GM21737 (cell line): Measurements from ENCODE around the gene RFESD.
"Not testable (repeated sequence)": the region's sequence is repeated elsewhere in the genome, so short reads cannot be mapped to it uniquely, and the experiment has no call there.

Experiments used
- ATAC-seq: cut with Tn5 transposase; IDR thresholded peaks from one replicate; pipeline ENCODE4 v1.9.1; 2021; ENCODE audit warnings: mild to moderate bottlenecking, moderate library complexity; ENCODE audit not compliant: unreplicated experiment

The RFESD gene

DNA sequence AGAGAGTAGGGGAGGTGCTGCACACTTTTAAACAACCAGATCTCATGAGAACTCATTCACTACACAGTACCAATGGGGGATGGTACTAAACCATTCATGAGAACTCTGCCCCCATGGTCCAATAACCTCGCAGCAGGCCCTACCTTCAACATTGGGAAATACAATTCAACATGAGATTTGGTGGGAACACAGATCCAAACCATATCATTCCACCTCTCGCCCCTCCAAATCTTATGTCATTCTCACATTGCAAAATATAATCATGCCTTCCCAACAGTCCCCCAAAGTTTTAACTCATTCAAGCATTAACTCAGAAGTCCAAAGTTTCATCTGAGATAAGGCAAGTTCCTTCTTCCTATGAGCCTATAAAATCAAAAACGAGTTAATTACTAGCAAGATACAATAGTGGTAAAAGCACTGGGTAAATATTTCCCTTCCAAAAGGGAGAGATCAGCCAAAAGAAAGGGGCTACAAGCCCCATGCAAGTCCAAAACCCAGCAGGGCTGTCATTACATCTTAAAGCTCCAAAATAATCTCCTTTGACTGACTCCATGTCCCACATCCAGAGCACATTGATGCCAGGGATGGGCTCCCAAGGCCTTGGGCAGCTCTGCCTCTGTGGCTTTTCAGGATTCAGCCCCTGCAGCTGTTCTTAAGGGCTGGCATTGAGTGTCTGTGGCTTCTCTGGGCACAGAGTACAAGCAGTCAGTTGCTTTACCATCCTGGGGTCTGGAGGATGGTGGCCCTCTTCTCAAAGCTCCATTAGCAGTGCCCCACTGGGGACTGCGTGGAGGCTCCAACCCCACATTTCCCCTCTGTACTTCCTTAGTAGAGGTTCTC is 18.4 kb upstream of the RFESD start:
- ATAC-seq = no peak

DNA sequence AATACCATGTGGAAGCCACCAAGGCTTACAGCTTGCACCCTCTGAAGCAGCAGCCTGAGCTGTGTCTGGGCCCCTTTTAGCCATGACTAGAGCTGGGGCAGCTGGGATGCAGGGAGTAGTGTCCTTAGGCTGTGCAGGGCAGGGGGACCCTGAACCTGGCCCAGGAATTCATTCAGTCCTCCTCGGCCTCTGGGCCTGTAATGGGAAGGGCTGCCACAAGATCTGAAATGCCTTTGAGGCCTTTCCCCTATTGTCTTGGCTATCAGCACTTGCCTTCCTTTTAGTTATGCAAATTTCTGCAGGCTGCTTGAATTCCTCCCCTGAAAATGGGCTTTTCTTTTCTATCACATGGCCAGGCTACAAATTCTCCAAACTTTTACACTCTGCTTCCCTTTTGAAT is 17.6 kb upstream of the RFESD start:
- no peak for ATAC-seq

DNA sequence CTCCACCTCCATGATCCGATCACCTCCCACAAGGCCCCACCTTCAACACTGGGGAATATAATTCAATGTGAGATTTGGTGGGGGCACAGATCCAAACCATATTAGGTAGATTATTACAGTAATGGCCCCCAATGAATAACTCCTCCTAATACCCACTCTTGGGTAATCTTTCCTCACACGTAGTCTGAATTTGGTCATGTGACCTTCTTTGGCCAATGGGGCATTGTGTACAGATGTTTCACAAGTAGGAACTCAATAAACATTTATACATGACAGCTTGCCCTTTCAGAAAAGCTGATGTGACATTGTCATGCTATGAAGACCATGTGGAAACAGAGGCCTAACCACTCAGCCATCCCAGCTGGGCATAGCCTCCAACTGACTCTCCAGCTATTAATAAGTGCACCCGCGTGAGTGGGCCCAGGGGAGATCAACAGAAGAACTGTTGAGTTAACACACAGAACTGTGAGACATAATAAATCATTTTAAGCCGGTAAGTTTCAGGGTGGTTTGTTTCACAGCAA is 16.1 kb upstream of the RFESD start:
- ATAC-seq = no peak

DNA sequence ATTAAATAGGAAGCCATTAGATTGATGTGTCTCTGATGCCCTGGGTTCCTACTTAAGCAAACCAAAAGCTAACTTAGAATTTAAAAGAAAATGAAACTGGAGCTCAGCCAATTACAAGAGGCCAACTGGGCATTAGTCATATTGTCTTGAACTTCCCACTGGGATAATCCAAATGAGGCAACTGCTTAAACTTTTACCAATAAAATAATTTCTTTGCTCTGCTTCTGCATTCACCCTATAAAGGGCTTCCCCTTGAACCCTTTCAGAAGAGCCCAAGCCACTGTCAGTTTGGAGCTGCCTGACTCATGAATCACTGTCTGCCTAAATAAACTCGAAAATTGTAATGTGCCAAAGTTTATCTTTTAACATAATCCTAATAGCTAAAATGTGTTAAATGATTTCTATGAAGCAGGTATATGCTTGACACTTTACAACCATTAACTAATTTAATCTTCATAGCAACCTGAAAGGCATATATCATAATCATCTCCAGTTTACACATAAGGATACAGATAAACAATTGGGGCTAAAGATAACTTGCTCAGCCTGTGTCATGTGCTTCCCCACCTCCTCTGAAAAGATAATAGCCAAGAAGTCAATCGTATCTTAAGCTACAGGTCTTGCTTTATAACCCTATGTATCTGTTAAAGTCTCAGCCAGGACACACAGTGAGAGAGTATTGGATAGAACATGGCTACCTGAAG is 15.2 kb upstream of the RFESD start:
- ATAC-seq = peak; percentile 6

DNA sequence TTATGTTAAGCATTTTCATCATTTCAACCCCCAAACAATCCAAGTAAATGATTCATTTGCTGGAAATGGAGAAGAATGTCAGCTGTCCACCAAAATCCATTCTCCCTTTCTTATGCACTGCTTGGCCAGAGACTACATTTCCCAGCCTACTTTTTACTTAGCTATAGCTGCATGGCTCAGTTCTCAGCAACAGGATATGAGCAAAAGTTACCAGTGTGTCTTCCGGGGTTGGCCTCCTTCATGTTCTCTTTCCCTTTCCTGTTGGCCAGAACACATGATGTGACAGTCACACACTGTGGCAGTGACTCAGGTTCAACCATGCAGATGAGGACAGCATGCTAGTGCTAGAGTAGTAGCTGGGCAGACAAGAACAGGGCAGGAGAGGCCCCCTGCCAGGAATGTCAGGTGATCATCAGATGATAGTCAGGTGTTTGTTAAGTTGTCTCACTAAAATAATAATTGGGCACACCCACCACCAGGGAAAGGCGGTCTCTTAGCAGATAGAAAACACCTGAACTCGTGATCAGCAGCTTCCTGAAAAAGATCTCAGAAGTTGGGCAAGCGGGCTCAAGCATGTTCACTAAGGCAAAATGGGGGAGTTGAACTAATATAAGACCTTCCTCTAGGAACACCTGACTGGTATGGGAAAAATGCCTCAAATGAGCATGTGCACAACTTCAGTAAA is 14.4 kb upstream of the RFESD start:
- peak; percentile 94 for ATAC-seq

DNA sequence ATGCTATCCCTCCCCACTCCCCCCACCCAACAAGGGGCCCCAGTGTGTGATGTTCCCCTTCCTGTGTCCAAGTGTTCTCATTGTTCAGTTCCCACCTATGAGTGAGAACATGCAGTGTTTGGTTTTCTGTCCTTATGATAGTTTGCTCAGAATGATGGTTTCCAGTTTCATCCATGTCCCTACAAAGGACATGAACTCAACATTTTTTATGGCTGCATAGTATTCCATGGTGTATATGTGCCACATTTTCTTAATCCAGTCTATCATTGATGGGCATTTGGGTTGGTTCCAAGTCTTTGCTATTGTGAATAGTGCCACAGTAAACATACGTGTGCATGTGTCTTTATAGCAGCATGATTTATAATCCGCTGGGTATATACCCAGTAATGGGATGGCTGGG is 13.6 kb upstream of the RFESD start:
- ATAC-seq = not testable (repeated sequence)

DNA sequence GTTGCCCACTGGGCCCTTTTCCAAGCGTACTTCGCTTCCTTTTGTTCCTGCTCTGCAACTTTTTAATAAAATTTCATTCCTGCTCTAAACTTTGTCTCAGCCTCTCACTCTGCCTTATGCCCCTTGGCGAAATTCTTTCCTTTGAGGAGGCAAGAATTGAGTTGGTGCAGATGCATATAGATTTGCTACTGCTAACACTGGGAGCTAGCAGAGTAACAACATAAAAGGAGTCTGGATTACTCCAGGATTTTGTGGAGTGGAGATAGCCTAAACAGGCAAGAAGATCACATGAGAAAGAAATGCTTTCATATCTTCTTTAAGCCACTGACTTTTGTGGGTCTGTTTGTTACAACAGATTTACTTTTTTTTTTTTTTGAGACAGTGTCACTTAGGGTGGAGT is 12.9 kb upstream of the RFESD start:
- ATAC-seq = no peak

DNA sequence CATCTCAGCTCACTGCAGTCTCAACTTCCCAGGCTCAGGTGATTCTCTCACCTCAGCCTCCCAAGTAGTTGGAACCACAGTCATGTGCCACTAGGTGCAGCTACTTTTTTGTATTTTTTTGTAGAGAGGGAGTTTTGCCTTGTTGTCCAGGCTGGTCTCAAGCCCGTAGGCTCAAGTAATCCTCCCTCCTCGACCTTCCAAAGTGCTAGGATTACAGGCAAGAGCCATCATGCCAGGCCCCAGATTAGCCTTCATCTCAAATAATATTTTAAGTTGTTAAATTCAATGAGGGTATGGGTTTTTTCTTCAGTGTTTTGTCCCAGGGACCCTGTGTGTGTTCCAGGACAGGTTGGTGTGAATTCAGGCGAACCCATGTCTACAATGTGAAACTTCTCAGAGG is 12.5 kb upstream of the RFESD start:
- ATAC-seq = no peak

DNA sequence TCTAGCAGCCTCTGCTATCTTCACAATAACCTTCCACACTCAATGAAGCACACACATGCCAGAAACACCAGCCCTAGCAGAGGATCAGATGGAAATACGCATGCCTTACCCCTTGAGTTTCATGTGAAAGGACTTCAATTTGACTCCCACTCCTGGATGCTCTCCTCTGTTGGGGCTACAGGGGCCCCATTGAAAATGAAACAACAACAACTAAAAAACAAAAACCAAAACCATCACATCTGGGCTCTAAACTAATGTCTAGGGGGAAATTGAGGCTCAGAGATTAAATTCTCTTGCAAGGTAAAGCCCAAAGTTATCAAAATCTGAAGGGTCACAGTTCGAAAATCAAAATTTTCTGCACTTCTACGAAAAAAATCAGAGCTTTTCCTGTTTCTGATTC is 7.9 kb upstream of the RFESD start:
- ATAC-seq = no peak

DNA sequence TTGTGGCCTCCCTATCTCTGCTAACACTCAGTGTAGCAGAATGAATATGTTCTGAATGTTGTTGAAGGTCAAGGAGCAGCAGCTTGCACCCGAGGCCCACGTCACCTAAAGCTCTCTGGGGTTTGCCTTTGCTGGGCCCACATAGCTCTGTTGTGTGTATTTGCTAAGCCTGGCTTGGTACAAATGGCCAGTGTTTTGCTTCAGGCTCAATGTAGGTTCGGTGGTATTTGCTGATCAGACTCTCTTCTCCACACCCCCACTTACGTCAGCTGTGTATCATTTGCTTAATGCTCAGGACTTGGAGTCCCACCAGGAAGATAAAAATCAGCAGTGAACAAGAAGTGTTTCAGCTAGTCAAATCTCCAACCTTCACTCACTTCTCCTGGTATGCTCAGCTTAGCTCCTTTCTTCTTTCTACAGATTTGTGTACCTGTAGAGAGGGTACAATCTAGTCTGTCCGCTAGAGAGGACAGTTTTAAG is 4.8 kb upstream of the RFESD start:
- ATAC-seq = no peak

DNA sequence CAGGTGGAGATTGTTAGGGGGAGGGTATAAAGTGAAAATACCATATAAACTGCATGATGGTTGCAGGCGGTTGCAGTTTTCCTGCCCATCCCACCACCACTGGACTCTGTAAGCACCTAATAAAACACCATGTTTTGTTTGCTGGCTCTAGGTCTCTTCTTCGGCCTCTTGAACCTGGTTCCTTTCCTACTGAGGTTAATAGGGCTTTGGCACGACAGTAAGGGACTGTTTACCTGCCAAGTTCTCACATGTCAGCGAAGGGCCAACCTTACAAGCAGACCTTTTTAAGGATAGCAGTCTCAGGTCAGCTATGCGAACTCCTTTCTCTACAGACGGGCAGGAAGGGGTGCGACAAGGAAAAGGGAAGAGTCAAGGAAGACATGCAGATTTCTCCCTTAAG is 3.4 kb upstream of the RFESD start:
- no peak for ATAC-seq

DNA sequence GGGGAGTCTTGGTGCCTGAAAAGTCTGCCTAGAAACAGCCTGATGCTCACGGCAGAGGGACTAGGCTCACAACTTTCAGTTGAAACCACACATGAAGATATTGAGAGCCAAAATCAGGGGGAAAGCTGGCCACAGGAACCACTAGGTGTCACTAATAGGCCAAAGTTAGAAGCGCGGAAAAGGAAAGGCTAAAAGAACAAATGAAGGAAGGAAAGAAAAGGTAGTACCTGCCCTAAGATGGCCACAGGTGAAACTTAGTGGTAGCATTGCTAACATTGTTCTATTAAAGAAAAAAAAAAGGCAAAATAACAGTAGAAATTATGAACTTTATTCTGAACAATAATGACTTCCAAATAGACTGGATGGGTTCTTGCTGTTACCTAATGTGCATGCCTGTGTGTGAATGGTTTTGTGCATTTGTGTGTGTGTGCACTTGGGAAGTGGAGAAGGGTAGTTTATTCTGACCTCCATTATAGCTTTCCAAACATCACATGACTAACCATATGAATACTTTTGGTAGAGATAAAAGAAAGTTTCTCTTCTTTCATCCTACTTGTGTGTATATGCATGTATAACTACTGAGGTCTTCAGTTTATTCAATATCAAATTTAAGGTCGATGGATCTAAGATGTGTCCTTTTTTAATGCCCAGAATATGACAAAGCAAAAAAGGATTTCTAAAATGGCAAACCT is 2.1 kb upstream of the RFESD start:
- ATAC-seq = peak; percentile 38

DNA sequence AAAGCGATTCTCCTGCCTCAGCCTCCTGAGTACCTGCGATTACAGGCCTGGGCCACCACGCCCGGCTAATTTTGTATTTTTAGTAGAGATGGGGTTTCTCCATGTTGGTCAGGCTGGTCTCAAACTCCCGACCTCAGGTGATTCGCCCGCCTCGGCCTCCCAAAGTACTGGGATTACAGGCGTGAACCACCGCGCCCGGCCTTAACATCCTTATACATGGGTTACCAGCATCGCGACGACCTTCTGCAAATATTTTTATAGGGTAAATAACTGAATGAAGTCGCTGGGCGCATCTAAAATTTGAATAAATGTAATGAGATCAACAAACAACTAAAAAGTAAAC is 380 bp upstream of the RFESD start:
- ATAC-seq = not testable (repeated sequence)

DNA sequence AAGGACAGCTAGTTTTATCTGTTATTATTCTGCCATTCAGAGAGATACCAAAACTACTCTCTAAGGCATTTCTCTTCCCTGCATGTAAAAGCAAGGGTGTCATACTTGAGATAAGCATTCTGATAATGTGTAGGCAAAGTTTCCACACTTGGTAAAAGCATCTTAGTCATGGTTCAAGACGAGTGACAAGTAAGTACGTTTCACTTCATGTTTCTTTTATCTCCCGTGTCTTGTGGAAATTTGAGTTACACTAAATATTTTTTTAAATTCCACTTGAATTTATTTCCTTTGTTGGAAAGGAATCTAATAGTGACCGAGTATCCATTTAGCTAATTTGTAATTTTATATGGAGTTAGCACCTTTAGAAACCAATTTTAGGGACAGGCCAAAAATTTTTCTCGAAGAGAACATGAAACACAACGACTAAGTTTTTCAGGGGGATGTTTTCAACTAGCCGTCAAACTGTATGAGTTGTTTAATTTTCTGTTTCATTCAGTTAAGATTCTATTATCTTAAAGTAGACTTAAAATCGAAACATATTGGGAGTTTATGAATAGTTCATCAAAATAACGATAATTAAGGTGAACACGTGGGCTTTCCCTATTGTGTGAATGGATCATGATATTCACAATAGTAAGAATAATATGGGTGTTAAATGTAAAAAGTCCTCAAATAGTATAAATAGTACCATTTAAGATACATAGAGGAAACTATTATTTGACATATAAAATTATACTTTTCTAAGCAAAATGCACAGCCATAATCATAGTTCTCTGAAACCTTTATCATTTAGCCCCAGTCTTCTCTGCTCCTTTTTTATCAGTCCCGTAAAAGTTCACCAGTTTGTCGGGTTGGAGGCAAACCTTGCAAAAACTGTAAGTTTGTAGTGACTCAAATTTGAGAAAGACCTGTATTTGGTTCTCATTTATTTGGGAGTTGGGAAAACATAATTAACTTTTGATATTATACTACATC is 1.6 kb downstream of the RFESD start:
- ATAC-seq = no peak

DNA sequence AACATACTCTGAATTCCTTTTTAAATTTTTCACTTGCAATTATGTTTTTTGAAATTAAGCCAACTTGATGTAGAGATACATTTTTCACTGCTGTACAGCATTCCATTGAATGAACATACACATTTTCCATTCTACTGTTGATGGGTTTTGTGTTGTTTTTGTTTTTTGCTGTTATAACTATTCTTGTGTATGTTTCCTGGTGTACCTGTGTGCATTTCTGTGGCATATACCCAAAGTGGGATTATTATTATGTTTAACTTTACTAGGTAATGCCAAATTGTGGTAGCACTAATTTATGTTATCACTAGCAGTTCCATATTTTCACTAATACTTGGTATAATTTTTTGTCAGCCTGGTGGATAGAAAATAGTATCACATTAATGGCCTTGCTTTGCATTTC is 2.7 kb downstream of the RFESD start:
- ATAC-seq = no peak

DNA sequence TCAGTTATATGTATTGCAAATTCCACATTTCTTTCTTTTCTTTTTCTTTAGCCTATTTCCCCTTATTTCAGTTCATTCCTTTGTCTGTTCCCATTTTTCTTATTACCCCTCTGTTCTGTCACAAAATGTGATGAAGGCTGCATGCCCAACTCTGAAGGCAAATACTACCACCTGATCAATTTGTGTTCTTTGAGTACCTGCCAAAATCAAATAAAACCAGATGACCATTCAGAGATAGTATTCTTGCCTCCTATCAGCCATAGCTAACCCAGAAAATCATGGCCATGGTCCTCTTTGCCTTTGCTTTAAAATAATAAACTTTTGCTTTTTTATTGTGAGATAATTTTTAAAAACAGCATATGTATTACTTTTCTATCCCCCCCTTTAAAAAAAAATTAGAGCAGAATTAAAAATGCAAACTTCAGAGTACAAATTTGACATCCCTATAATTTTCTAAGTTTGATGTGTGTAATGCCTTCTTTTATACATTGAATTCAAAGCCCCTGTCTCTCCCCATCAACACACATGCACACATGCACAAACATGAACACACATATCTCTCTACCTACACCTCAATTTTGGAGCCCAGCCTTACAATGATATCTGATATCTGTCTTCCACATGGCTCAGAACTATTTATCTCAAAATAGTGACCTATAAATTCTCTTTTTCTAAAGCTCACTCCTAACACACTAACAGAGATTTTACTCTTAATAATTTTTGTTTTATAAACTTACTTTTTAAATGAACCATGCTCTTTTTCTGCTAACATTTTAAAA is 3.5 kb downstream of the RFESD start:
- no peak for ATAC-seq

DNA sequence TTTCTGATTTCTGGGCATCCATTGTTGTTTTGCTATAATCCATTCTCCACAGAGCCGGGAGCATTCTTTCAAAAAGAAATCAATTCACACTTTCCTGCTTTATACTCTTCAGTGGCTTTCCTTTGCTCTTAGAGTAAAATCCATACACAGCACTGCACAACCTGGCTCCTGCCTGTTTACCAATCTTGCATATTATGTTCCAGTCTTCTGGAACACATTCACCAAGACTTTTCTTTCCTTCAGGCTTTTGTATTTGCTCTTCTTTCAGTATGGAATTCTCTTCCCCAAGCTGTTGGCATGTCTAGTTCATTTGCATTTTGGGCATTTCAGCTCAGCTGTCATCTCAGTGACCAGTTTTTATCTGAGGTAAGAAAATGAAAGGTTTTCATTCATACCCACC is 6.3 kb downstream of the RFESD start:
- no peak for ATAC-seq

DNA sequence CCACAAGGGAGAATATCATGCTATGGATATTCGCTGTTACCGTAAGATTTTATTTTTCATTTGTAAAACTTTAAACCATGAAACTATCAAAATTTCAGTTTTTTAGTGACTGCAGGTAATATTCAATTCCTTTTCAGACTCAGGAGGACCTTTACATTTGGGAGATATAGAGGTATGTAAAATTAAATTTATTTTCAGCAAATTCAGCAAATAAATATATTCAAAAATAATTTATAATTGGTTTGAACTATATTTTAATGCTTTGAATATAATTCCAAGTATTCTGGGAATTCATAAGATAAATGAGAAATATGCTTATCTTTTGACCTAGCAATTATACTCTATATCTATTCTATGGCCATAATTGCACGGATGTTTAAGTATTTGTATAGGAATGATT is 7.6 kb downstream of the RFESD start:
- no peak for ATAC-seq

DNA sequence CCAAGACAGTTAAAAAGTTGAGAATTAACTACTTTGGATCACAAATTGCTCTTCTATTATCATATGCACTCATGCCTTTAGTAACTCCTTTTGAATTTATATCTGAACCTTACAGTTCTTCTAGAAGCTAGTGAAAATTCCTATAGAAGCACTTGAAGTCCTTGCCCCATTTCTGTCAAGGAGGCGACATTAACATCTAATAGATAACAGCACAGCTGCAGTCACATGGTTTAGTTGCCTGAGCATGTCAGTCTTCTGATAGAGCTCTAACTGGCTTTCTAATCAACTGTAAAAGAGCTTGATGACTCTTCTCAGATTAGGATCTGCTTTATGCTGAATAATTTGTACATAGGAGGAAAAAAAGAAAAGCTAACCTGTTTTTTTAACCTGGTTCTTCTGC is 9.0 kb downstream of the RFESD start:
- no peak for ATAC-seq
